ENCODE data around the gene GAMT.

Gene GAMT

GRCh38 chr19:1407528-1408299, 6.4 kb upstream of the GAMT start, which contains the start of gene DAZAP1:
Gene DAZAP1 (plus strand): TSS chr19:1407586. CDS start chr19:1407774, 188 bp downstream.
- Histone ChIP-seq H3K4me3 (ENCODE audit: severe bottlenecking) (peak within 1 kb of the TSS; percentile 83), H3K36me3 (ENCODE audit: low read depth) (peaks cover 27% of the 10 kb centered on the region), H3K27ac (ENCODE audit: poor library complexity, severe bottlenecking) (peak within 1 kb of the TSS; percentile 91), H3K9me3 (ENCODE audit: severe bottlenecking) (no peaks in the 10 kb centered on the region), H3K4me1 (ENCODE audit: insufficient read depth, poor library complexity, severe bottlenecking) (peaks cover 10% of the 10 kb centered on the region), H3K27me3 (ENCODE audit: insufficient read depth, poor library complexity, severe bottlenecking) (no peaks in the 10 kb centered on the region)
- no peak for TF ChIP-seq CTCF (IDR thresholded peaks at IDR 0.05; ENCODE audit: poor library complexity, severe bottlenecking)
- no peak for DNase-seq (ENCODE audit: low spot score)
- ATAC-seq (ENCODE audit: low read depth) = no peak

GRCh38 chr19:1406774-1407527, 5.6 kb upstream of the GAMT start:
- TF ChIP-seq CTCF (IDR thresholded peaks at IDR 0.05; ENCODE audit: poor library complexity, severe bottlenecking) = peak; percentile 56
- ATAC-seq (ENCODE audit: low read depth) = peak; percentile 61
- Histone ChIP-seq H3K4me3 (ENCODE audit: severe bottlenecking) (peak overlapping the region; percentile 41), H3K27me3 (ENCODE audit: insufficient read depth, poor library complexity, severe bottlenecking) (no peaks in the 10 kb centered on the region), H3K27ac (ENCODE audit: poor library complexity, severe bottlenecking) (peak overlapping the region; percentile 91), H3K9me3 (ENCODE audit: severe bottlenecking) (no peaks in the 10 kb centered on the region), H3K36me3 (ENCODE audit: low read depth) (peaks cover 23% of the 10 kb centered on the region), H3K4me1 (ENCODE audit: insufficient read depth, poor library complexity, severe bottlenecking) (peaks cover 14% of the 10 kb centered on the region)
- peak; percentile 96 for DNase-seq (ENCODE audit: low spot score)

- no peak for TF ChIP-seq CTCF (IDR thresholded peaks at IDR 0.05; ENCODE audit: poor library complexity, severe bottlenecking)
- no peak overlapping the region for H3K27ac ChIP-seq (ENCODE audit: poor library complexity, severe bottlenecking)
- DNase-seq (ENCODE audit: low spot score) = no peak
- no peak overlapping the region for H3K4me3 ChIP-seq (ENCODE audit: severe bottlenecking)
- H3K9me3 ChIP-seq (ENCODE audit: severe bottlenecking) = no peaks in the 10 kb centered on the region
- H3K27me3 ChIP-seq (ENCODE audit: insufficient read depth, poor library complexity, severe bottlenecking) = no peaks in the 10 kb centered on the region
- peaks cover 5% of the 10 kb centered on the region for H3K4me1 ChIP-seq (ENCODE audit: insufficient read depth, poor library complexity, severe bottlenecking)
- H3K36me3 ChIP-seq (ENCODE audit: low read depth) = no peaks in the 10 kb centered on the region
- ATAC-seq (ENCODE audit: low read depth) = peak; percentile 19; the same call in 1 of the 3 replicates
Observed at GRCh38 chr19:1402411-1403070, 1.2 kb upstream of the GAMT start.

- ATAC-seq (ENCODE audit: low read depth) (no peak), DNase-seq (ENCODE audit: low spot score) (no peak)
- Histone ChIP-seq H3K9me3 (ENCODE audit: severe bottlenecking) (no peaks in the 10 kb centered on the region), H3K4me3 (ENCODE audit: severe bottlenecking) (no peak overlapping the region), H3K27ac (ENCODE audit: poor library complexity, severe bottlenecking) (no peak overlapping the region), H3K27me3 (ENCODE audit: insufficient read depth, poor library complexity, severe bottlenecking) (no peaks in the 10 kb centered on the region), H3K4me1 (ENCODE audit: insufficient read depth, poor library complexity, severe bottlenecking) (peaks cover 5% of the 10 kb centered on the region), H3K36me3 (ENCODE audit: low read depth) (no peaks in the 10 kb centered on the region)
- TF ChIP-seq CTCF (IDR thresholded peaks at IDR 0.05; ENCODE audit: poor library complexity, severe bottlenecking) = no peak
Observed at GRCh38 chr19:1401889-1402217, 511 bp upstream of the GAMT start.

All from RWPE2 (cell line).